WI38 (cell line): ENCODE measurements around the gene TCL1A.

Experiments used
- H3K4me3 ChIP-seq: 2 replicates; pipeline ENCODE4 v1.5.1; 2011; ENCODE audit warnings: low read depth, mild to moderate bottlenecking, control low read depth, low read length
- CTCF ChIP-seq: IDR thresholded peaks from 2 replicates; pipeline ENCODE4 v1.5.1; 2012; ENCODE audit warnings: low read depth, mild to moderate bottlenecking, control low read depth, low read length

Gene TCL1A

GRCh38 chr14:95707327-95707726 is 6.6 kb downstream of the TCL1A start:
- H3K4me3 ChIP-seq = no peak overlapping the region
- no peak for TF ChIP-seq CTCF

- TF ChIP-seq CTCF = no peak
Observed at GRCh38 chr14:95705518-95705917, 8.4 kb downstream of the TCL1A start.

GRCh38 chr14:95703805-95704204 is 10.1 kb downstream of the TCL1A start:
- TF ChIP-seq CTCF = no peak
- H3K4me3 ChIP-seq = no peak overlapping the region

More at GRCh38 chr14:95705518-95705917, 8.4 kb downstream of the TCL1A start:
- H3K4me3 ChIP-seq = no peak overlapping the region

GRCh38 chr14:95703341-95703740 is 10.6 kb downstream of the TCL1A start:
- H3K4me3 ChIP-seq = no peak overlapping the region
- no peak for TF ChIP-seq CTCF

GRCh38 chr14:95701846-95702221 is 12.1 kb downstream of the TCL1A start:
- no peak for TF ChIP-seq CTCF
- H3K4me3 ChIP-seq = no peak overlapping the region

GRCh38 chr14:95700221-95700976 is 13.5 kb downstream of the TCL1A start:
- H3K4me3 ChIP-seq = no peak overlapping the region
- TF ChIP-seq CTCF = no peak

GRCh38 chr14:95699412-95699811 is 14.5 kb downstream of the TCL1A start:
- no peak for TF ChIP-seq CTCF
- no peak overlapping the region for H3K4me3 ChIP-seq
